HUES6 (cell line): ENCODE data around the gene ITGB6.

ENCODE experiments used
- H3K27ac ChIP-seq: 2 replicates; pipeline ENCODE4 v1.7.0; 2013; ENCODE audit warnings: low read depth, mild to moderate bottlenecking, low read length, inconsistent platforms
- H3K27me3 ChIP-seq: 2 replicates; pipeline ENCODE4 v1.6.1; 2013; ENCODE audit warnings: low read length; ENCODE audit not compliant: control insufficient read depth, insufficient read depth
- H3K36me3 ChIP-seq: 2 replicates; pipeline ENCODE4 v1.6.1; 2013; ENCODE audit warnings: low read length; ENCODE audit not compliant: control insufficient read depth, insufficient read depth
- H3K4me1 ChIP-seq: 2 replicates; pipeline ENCODE4 v1.6.1; 2013; ENCODE audit warnings: low read length; ENCODE audit not compliant: control insufficient read depth, insufficient read depth
- H3K4me3 ChIP-seq: 2 replicates; pipeline ENCODE4 v1.5.1; 2013; ENCODE audit warnings: low read depth, low read length
- H3K9ac ChIP-seq: one replicate; pipeline ENCODE4 v1.6.1; 2013; ENCODE audit warnings: mild to moderate bottlenecking, low read length
- H3K9me3 ChIP-seq: 2 replicates; pipeline ENCODE4 v1.6.1; 2013; ENCODE audit warnings: low read depth, low read length; ENCODE audit not compliant: control insufficient read depth, insufficient read depth

Gene ITGB6

GRCh38 chr2:160220545-160221009 lies 20.5 kb upstream of the ITGB6 start:
- Histone ChIP-seq H3K4me1 (peaks cover 28% of the 10 kb centered on the region), H3K27ac (no peak overlapping the region), H3K36me3 (no peaks in the 10 kb centered on the region)

GRCh38 chr2:160220026-160220425 lies 20.0 kb upstream of the ITGB6 start:
- H3K36me3 ChIP-seq, result no peaks in the 10 kb centered on the region
- H3K27me3 ChIP-seq, result no peaks in the 10 kb centered on the region
- no peaks in the 10 kb centered on the region for H3K9me3 ChIP-seq
- no peak overlapping the region for H3K4me3 ChIP-seq
- peaks cover 28% of the 10 kb centered on the region for H3K4me1 ChIP-seq
- no peak overlapping the region for H3K27ac ChIP-seq
- no peak overlapping the region for H3K9ac ChIP-seq

More at GRCh38 chr2:160220545-160221009, 20.5 kb upstream of the ITGB6 start:
- H3K4me3 ChIP-seq, result no peak overlapping the region
- H3K9me3 ChIP-seq, result no peaks in the 10 kb centered on the region
- no peaks in the 10 kb centered on the region for H3K27me3 ChIP-seq
- H3K9ac ChIP-seq, result no peak overlapping the region

DNA sequence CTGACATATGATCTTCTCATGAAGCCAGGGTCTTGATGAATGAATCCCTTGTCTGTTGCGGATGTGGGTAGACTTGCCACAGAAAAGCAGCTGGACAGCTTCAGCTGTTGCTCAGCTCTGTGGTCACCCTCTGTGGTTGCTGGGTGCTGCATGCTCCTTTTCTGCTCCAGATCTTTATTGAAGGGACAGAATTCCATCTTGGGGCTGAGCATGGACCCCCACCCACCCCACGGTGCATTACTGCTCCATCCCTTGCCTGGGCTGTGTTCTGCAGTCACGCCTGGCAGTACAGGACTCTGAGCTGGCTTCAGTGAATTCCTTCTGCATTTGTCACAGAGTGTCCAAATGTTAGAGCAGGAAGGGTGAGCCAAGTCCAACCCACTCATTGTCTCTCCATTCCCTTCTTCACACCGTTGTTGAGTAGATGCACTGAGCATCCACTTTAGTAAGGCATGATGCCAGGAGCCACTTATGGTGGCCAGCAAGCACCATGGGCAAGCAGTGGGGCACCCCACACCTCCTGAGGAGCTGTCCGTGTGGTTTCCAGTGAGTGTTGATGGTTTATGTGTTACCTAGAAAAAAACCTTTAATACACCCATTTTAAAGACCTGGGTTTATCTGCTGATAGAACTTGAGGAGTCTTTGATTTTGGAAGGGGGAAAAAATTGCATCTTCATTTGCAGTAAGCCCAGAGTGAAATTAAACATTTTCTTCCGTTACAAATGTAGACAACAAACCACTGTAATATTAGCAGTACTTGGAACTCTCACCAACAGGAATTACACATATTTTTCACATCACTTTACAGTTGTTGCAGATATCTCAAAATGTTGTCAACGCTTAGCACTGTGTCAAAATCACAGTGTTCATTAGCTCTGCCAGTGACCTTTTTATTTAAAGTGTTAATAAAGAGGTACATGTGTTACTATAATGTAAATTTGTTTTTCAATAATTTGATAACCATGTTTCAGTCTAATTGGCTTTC lies 14.7 kb upstream of the ITGB6 start:
- H3K27ac ChIP-seq, result no peak overlapping the region

GRCh38 chr2:160213511-160213910 lies 13.4 kb upstream of the ITGB6 start:
- Histone ChIP-seq H3K27me3 (no peaks in the 10 kb centered on the region), H3K9ac (no peak overlapping the region), H3K4me3 (no peak overlapping the region), H3K4me1 (no peaks in the 10 kb centered on the region), H3K36me3 (no peaks in the 10 kb centered on the region), H3K9me3 (no peaks in the 10 kb centered on the region), H3K27ac (no peak overlapping the region)

More for the DNA sequence above, 14.7 kb upstream of the ITGB6 start:
- Histone ChIP-seq H3K4me1 (no peaks in the 10 kb centered on the region), H3K36me3 (no peaks in the 10 kb centered on the region), H3K9me3 (no peaks in the 10 kb centered on the region), H3K27me3 (no peaks in the 10 kb centered on the region), H3K9ac (no peak overlapping the region), H3K4me3 (no peak overlapping the region)

GRCh38 chr2:160210599-160211138 lies 10.6 kb upstream of the ITGB6 start:
- Histone ChIP-seq H3K4me3 (no peak overlapping the region), H3K27me3 (no peaks in the 10 kb centered on the region), H3K27ac (no peak overlapping the region), H3K9ac (no peak overlapping the region), H3K4me1 (no peaks in the 10 kb centered on the region), H3K9me3 (peaks cover 9% of the 10 kb centered on the region), H3K36me3 (no peaks in the 10 kb centered on the region)

DNA sequence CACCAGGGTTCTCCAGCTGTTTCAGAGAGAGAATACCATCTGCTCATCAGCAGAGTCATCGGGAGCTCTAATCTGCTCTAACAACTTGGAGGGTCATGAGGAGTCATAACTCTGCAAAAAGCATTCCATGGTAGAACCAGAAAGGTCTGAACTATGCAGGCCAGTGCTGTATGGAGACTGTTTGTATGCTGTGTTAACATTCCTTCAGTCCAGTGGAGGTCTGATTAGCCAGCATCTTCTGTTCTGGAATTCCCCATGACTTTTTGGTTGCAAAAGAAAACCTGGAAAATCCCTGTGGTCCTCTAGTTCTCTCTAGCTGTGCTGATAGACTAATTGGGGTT lies 9.4 kb upstream of the ITGB6 start:
- Histone ChIP-seq H3K27me3 (no peaks in the 10 kb centered on the region), H3K9me3 (peaks cover 9% of the 10 kb centered on the region), H3K4me3 (no peak overlapping the region), H3K9ac (no peak overlapping the region), H3K36me3 (no peaks in the 10 kb centered on the region), H3K27ac (no peak overlapping the region), H3K4me1 (no peaks in the 10 kb centered on the region)

DNA sequence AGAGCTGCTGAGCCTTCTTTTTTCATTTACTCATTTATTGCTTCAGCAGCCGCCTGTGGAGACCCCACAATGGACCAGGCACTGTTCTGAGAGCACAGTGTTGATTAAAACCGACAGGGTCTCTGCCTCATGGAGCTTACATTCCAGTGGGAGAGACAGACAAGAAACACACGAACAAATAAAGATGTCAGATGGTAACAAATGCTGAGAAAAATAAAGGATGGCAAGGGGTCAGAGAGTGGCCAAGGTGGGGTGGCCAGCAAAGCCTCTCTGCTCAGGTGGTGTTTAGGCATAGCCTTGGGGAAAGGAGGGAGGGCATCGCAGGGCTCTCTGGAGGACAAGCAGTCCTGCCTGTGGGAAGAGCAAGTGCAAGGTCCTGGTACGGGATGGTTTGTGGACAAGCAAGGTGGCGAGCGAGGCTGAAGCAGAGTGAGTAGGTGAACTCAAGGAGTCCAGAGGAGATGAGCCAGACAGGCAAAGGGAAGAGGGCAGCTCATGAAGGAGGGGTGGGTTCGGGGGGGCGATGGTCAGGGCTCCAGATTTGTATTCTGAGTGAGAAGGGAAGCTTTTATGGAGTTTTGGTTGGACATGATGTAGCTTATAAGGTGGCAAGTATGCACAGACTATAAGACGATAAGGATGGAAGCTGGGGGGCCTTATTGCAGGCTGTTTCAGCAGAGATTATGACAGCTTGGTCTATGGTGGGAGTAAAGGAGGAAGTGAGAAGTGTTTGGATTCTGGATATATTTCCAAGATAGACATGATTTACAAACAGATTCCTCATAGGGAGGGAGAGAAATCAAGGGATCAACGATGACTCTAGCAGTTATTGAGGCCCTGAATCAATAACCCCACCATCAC lies 8.8 kb upstream of the ITGB6 start:
- Histone ChIP-seq H3K4me3 (no peak overlapping the region), H3K27ac (no peak overlapping the region), H3K27me3 (no peaks in the 10 kb centered on the region), H3K9me3 (peaks cover 9% of the 10 kb centered on the region), H3K9ac (no peak overlapping the region), H3K4me1 (no peaks in the 10 kb centered on the region), H3K36me3 (no peaks in the 10 kb centered on the region)

DNA sequence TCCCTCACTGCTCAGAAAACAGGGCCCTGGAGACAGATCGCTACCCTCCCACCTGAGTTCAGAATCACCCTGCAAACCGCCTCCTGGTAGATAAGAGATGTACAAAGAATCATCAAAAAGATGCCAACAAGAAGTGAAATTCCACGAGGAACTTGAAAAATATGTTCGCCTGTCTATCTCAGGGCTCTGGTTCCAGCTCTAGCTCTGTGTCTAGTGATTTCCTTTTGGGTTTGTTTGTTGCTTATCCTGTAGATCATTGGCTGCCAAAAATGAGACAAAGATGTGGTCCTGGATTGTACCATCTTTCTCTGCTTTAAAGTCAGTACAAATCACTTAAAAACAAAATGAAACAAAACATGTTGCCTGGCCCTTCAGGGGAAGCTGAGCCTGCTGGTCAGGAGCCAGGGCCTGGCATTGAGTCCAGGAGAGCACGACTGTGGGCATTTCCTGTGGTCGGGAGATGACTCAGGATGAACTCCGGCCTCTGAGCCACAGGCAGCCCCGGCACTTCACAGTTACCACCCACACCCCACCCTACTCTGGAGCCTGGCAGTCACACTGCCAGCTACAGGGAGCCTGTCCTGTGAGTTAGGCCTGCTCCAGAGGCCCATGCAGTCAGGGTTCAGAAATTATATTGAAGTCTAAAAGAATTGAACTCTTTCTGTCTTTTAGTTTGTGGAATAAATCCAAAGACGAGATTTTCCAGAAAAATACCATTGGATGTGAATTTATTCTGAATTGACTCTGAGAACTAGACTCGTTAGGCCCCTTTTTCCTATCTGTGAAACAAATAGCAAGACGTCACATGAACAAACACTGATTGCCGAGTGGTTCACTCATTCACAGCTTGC lies 8.0 kb upstream of the ITGB6 start:
- no peak overlapping the region for H3K4me3 ChIP-seq
- H3K36me3 ChIP-seq, result no peaks in the 10 kb centered on the region
- H3K9me3 ChIP-seq, result peaks cover 9% of the 10 kb centered on the region
- no peak overlapping the region for H3K27ac ChIP-seq
- H3K9ac ChIP-seq, result no peak overlapping the region
- no peaks in the 10 kb centered on the region for H3K27me3 ChIP-seq
- no peaks in the 10 kb centered on the region for H3K4me1 ChIP-seq

GRCh38 chr2:160207271-160207670 lies 7.2 kb upstream of the ITGB6 start:
- H3K27ac ChIP-seq, result no peak overlapping the region
- H3K4me3 ChIP-seq, result no peak overlapping the region

GRCh38 chr2:160206436-160206835 lies 6.4 kb upstream of the ITGB6 start:
- Histone ChIP-seq H3K9me3 (peaks cover 9% of the 10 kb centered on the region), H3K4me1 (no peaks in the 10 kb centered on the region), H3K9ac (no peak overlapping the region), H3K4me3 (no peak overlapping the region), H3K27me3 (no peaks in the 10 kb centered on the region), H3K36me3 (no peaks in the 10 kb centered on the region), H3K27ac (no peak overlapping the region)

More at GRCh38 chr2:160207271-160207670, 7.2 kb upstream of the ITGB6 start:
- Histone ChIP-seq H3K9me3 (peaks cover 9% of the 10 kb centered on the region), H3K36me3 (no peaks in the 10 kb centered on the region), H3K9ac (no peak overlapping the region), H3K27me3 (no peaks in the 10 kb centered on the region), H3K4me1 (no peaks in the 10 kb centered on the region)
